IPS-11a (cell line): ENCODE measurements around the gene IQGAP3.

Source experiments
- H3K4me3 ChIP-seq: one replicate; pipeline ENCODE4 v1.5.1; 2013; ENCODE audit warnings: low read depth, low read length, control low read depth

Gene IQGAP3

GRCh38 chr1:156499194-156499841 lies 73.0 kb downstream of the IQGAP3 start:
- peak overlapping the region; percentile 66 for H3K4me3 ChIP-seq

DNA sequence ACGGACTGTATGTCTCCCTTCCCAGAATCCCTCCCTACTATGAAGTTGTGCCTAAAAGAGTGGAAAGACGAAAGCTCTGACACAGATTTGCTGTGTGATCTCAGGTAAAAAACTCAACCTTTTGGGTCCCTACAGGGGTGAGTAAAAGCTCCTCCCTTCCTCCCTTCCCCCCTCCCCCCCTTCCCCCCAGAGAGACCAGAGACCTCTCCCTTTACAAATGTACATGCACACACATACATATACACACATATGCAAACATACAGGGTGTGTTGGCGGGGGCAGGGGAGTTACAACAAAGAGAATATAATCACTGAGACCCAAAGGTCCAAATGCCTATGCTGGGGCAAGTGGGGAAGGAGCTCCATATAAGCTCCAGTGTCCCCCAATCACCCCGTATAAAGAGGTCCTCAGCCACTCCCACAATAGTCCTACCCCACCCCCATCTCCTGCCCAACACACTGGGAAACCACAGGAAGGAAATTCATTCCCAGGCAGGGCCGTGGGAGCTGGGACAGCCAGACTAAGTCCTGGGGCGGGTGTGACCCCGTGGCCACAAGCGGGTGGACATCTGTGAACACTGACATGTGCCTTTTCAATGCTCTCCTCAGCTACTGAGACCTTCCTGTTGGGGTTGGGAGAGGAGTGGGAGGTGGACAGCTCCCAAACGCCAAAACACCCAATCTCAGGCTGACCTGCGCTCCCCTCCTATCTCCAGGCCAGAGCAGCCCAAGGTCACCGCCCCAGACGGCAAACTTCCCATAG lies 73.8 kb downstream of the IQGAP3 start:
- peak overlapping the region; percentile 66 for H3K4me3 ChIP-seq

DNA sequence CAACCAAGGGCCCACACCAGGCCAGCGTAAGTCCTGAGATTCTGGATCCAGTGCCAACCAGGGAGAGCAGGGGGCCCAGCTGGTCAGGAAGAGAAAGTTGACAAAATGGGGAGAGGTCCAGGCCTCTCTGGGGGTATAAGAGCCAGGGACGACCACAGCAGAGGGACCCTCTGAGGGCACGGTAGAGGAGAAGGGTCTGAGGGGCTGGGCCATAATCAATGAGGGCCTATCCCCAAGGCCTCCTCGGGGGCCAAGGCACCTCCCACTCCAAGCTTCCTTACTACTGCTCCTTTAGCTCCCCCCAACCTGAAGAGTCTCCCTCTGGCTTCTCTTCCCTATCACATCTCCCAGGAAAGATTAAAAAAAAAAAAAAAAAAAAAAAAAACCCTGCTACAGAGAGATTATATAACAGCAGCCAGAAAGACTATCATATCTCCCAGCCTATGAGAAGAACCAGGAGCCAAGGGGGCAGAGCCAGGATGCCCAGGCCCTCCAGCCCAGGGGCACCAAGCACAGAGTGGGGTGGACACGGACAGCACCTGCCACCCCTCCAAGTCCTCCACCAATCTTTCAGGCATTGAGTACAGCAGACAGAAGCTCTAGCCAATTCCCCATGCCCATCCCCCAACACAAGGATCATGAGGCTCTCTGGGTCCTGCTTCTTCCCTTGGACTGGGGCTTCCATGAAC lies 74.5 kb downstream of the IQGAP3 start:
- H3K4me3 ChIP-seq: no peak overlapping the region

- no peak overlapping the region for H3K4me3 ChIP-seq
Measured at GRCh38 chr1:156497078-156497742, 75.2 kb downstream of the IQGAP3 start.

- H3K4me3 ChIP-seq: no peak overlapping the region
Measured at GRCh38 chr1:156496211-156496761, 76.1 kb downstream of the IQGAP3 start.

DNA sequence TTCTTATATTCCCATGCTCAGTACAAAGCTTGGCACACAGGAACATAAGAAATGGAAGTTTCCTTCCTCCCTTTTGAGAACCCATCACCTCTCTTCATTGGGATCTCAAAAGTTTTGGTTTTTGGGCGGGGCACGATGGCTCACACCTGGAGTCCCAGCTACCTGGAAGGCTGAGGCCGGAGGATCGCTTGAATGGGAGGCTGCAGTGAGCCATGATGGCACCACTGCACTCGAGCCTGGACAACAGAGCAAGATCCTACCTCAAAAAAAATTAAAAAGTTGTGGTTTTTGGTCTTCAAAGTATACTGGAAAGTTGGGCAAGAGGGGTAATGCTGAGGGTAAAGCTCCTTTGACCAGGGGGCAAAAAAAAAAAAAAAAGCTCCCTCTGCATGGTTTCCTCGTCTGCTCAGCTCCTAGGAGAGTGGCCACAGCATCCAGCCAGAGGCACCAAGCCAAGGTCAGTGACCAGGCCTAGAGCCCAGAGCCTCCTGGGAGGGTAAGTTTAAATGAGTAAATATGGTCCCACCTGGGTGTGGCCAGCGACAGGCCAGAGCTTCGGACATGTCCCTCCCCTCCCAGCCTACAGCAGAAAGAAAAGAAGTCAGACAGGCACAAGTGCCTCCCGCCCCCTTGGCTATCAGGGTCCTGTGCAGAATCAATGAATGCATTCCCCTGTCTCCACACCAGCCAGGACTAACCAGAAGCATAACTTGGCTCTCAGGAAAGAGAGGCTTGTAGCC lies 76.8 kb downstream of the IQGAP3 start:
- no peak overlapping the region for H3K4me3 ChIP-seq

DNA sequence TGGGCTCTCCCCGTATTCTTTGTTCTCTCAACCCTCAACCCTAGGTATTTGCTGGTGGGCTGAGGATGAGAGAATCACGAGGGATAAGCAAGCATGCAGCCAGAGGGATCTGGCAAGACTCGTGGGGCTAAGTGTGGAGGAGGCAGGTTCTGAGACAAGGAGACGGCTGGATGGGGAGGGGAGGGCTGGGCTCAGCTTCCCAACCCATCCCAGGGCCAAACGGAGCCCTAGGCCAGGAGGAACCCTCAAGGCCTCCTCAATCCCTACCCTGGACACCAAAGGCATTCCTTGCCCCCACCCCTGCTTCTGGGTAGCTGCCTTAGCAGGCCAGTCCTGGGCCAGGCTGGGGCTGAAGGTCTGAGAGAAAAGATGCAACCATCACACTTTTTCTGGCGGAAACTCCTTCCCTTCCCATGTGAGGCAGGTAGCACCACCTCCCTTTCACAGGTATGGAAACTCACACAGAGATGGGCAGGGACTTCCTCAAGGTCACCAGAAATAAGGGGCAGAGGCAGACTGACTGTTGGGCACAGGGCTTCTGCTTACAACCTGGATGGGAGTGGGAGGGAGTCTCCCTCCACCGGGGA lies 78.0 kb downstream of the IQGAP3 start:
- no peak overlapping the region for H3K4me3 ChIP-seq

DNA sequence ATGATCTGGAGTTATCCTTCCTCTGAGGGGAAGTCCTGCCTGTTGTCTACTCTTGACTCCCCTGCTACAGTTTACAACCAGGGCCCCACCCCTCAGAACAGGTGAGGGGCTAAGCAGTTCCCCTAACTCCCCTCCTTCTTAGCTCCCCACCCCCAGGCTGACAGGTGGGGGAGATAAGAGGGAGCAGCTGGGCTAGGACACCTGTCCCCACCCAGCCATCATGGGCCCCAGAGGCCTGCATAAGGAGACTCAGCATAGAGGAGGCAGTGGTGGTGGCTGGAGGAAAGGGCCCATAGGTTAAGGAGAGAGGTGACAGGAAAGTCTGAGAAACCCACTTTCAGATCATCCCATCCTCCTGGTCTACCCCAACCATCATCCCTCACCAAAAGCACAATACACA lies 78.6 kb downstream of the IQGAP3 start:
- no peak overlapping the region for H3K4me3 ChIP-seq

DNA sequence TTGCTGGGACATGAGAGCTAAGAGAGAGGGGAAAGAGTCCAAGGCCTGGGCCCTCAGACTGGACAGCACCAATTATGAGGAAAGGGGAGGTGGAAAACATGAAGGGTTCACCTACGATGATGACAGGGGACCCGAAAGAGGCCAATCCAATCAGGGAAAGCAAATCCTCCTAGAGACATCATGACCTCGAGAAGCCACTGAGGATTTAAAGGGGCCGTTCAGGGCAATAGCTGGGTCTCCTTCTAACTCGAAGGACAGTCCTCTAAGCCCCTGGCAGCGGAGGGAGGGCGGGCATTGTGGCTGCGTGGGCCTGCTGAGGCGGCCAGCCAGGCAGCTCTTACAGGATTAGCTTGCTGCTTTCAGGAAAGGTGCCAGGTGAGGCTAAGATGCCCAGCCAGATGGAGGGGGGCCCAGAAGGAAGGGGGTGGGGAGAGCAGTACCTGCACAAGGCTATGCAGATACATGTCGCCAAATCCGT lies 79.2 kb downstream of the IQGAP3 start:
- H3K4me3 ChIP-seq: no peak overlapping the region

- H3K4me3 ChIP-seq: no peak overlapping the region
Measured at GRCh38 chr1:156492591-156493080, 79.7 kb downstream of the IQGAP3 start.

DNA sequence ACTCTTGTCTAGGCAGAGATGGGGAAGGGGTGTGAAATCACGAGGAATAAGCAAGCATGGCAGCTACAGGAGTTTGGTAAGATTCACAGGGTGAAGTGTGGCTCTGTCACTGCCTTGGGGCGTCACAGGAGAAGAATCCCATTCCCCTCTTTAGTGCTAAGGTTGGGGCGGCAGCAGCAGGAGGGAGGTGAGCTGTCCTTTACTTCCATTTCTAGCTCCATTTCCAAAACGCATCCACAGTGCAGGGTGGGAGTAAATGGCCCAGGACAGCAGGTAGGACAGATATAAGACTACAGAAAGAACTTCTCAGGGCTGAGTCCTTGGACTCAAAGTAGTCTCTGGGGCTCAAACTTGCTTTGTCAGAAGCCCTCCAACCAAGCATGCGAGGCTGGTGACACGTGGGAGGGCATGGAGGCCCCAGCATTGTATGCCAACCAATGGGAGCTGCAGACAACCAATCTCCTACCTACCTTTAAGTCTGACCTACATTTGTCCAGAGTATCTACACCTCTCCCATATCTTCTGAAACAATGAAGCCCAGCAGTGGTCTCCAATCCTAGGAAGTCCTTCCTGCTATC lies 80.3 kb downstream of the IQGAP3 start:
- H3K4me3 ChIP-seq: no peak overlapping the region

GRCh38 chr1:156491151-156491949 lies 81.0 kb downstream of the IQGAP3 start:
- no peak overlapping the region for H3K4me3 ChIP-seq

DNA sequence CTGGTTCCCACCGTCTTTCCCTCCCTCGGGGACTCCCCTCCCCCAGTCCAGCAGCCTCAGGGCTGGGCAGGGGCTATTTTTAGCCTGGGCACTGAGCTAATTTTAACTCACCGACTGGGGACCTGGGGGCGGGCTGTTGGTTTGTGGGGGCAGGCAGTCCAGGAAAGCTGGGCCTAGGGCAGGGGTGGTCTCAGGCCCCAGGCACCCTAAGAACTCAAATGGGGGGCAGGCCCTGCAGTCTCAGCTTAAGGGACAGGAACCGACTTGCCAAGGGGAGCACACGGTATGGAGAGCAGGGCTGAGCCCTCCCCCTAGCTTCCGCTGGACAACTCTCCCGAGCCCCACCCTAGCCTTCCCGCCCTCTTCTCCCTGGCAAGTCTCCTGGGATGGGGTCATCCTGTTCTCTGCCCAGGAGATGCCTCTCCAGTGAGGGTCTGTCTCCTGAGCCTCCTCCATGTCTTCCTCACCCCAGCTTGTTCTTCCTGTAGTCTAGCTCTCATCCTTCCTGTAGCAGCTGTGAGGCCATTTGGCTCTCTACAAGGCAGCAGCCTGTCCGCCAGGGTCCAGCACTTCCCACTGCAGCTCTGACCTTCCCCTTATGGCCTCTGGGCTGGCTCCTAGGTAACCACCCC lies 81.8 kb downstream of the IQGAP3 start:
- H3K4me3 ChIP-seq: no peak overlapping the region

DNA sequence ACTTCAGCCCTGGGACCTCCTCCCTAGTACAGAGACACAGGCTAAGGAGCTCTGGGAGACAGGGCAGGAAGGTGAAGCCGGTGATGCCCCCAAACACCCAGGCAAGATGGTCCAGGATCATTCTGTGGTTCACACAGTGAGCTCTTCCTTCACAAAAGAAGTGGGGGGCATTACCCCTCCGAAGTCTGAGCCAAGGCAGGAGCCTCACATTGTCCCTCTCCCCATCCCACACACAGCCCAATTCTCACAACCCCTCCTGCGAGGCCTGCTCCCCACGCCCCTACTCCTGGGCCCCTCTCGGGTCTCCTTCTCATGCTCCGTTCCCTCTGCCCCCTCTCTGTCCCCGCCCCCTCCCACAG lies 82.5 kb downstream of the IQGAP3 start:
- H3K4me3 ChIP-seq: no peak overlapping the region

- no peak overlapping the region for H3K4me3 ChIP-seq
Measured at GRCh38 chr1:156489166-156489934, 83.0 kb downstream of the IQGAP3 start.

DNA sequence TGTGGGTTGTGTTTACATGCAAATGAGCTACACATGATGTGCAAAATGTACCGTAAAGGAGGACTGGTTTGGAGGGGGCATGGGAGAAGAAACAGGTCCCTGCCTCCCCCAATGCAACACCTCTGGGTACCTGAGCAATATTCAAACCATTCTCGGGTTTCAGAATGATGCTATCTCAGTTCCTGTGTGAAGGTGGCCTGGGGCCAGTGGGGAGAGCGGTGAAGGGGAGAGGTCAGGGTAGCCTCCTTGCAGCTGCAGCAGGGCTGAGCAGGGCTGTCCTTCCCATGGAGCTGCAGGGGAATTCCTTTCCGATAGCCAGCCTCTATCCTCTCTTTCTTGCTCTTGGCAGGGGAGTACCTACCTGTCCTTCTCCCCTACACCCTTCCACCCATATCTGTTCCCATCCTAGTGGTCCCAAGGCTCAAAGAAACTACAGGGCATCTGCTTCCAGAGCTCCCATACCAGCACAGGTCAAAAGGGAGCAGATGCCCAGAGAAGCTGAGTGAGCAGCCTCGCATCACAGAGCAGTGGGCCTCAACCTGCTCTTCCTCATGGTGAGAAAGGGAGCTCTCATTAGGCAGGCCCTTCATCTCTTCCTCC lies 83.7 kb downstream of the IQGAP3 start:
- no peak overlapping the region for H3K4me3 ChIP-seq

GRCh38 chr1:156487862-156488261 lies 84.5 kb downstream of the IQGAP3 start:
- no peak overlapping the region for H3K4me3 ChIP-seq
